ENCODE measurements around the gene CCDC144A. TPM values are rescaled to one million over a fixed set of nuclear protein-coding genes. Genes with fewer than 3 reads are reported as not detected.

CCDC144A gene
- total RNA-seq = 1.4 and 5.0 TPM in 2 replicates

GRCh38 chr17:16689731-16690281 is at the start of gene CCDC144A:
Gene CCDC144A, plus strand, starts transcription at chr17:16690241. Its CDS starts 160 bp downstream, at chr17:16690401.

GRCh38 chr17:16653367-16654041 is 36.5 kb upstream of the CCDC144A start, which contains the start of gene ZNF624:
Gene ZNF624, minus strand, starts transcription at chr17:16653850.

Other genes with a start within 250 kb of the CCDC144A start
- 0.58 and 1.1 TPM in 2 replicates for gene LRRC75A, start 198.0 kb upstream of the CCDC144A start, total RNA-seq
- 4.0 and 8.2 TPM in 2 replicates for gene ZNF287, start 121.0 kb upstream of the CCDC144A start, total RNA-seq
- gene ZNF624, start 36.4 kb upstream of the CCDC144A start, total RNA-seq = 4.2 and 5.1 TPM in 2 replicates